ENCODE measurements around the gene ATL3.

DNA sequence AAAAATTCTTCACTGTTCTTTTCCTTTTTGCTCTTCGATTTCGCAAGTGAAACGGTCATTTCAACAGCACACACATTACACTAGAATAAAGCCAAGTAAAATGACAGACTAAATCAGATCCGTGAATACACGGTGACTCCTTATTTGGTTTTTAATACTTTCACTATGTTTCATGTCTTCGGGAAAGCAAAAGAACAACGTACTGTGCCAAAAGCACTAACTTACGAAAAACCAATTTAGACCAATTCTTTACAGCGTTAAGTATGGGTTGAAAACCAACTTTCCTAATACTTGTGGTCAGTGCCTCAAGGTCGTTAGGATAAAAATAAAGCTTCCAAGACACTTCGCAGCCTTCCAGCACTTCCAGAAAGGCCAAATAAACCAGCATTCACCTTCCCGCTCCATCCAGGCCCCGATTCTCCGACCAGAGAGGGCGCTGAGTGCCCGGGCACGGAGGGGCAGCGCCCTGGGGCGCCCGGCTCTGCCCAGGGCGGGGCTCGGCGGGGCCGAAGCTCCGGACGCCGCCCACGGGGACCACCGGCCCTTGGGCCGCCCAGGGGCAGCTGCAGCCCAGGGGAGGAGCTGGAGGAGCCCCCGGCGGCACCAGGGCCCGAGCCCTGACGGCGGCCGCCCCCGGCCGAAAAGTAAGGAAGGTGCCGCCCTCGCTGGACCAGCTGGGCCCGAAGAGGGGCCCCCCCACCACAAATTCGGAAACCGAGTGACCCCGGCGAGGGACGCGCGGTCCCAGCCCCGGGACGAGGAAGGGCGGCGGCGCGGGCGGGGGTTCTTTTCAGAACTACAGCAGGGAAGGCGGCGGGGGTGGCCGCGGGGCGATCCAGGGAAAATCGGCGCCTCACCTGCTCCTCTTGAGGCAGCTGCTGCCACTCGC is 499 bp downstream of the ATL3 start:
- TF ChIP-seq, protein P1, sequence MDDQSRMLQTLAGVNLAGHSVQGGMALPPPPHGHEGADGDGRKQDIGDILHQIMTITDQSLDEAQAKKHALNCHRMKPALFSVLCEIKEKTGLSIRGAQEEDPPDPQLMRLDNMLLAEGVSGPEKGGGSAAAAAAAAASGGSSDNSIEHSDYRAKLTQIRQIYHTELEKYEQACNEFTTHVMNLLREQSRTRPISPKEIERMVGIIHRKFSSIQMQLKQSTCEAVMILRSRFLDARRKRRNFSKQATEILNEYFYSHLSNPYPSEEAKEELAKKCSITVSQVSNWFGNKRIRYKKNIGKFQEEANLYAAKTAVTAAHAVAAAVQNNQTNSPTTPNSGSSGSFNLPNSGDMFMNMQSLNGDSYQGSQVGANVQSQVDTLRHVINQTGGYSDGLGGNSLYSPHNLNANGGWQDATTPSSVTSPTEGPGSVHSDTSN (CRISPR knock-in tag; IDR thresholded peaks at IDR 0.05): no peak
- TF ChIP-seq, protein P2, sequence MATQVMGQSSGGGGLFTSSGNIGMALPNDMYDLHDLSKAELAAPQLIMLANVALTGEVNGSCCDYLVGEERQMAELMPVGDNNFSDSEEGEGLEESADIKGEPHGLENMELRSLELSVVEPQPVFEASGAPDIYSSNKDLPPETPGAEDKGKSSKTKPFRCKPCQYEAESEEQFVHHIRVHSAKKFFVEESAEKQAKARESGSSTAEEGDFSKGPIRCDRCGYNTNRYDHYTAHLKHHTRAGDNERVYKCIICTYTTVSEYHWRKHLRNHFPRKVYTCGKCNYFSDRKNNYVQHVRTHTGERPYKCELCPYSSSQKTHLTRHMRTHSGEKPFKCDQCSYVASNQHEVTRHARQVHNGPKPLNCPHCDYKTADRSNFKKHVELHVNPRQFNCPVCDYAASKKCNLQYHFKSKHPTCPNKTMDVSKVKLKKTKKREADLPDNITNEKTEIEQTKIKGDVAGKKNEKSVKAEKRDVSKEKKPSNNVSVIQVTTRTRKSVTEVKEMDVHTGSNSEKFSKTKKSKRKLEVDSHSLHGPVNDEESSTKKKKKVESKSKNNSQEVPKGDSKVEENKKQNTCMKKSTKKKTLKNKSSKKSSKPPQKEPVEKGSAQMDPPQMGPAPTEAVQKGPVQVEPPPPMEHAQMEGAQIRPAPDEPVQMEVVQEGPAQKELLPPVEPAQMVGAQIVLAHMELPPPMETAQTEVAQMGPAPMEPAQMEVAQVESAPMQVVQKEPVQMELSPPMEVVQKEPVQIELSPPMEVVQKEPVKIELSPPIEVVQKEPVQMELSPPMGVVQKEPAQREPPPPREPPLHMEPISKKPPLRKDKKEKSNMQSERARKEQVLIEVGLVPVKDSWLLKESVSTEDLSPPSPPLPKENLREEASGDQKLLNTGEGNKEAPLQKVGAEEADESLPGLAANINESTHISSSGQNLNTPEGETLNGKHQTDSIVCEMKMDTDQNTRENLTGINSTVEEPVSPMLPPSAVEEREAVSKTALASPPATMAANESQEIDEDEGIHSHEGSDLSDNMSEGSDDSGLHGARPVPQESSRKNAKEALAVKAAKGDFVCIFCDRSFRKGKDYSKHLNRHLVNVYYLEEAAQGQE (tag by site-specific recombination; IDR thresholded peaks at IDR 0.05): no peak
- TF ChIP-seq ZNF184 (tag by site-specific recombination; IDR thresholded peaks at IDR 0.05) (no peak), ZNF48 (tag by site-specific recombination; IDR thresholded peaks at IDR 0.05) (no peak), FEZF1 (tag by site-specific recombination; IDR thresholded peaks at IDR 0.05) (no peak)
- TF ChIP-seq, protein P3, sequence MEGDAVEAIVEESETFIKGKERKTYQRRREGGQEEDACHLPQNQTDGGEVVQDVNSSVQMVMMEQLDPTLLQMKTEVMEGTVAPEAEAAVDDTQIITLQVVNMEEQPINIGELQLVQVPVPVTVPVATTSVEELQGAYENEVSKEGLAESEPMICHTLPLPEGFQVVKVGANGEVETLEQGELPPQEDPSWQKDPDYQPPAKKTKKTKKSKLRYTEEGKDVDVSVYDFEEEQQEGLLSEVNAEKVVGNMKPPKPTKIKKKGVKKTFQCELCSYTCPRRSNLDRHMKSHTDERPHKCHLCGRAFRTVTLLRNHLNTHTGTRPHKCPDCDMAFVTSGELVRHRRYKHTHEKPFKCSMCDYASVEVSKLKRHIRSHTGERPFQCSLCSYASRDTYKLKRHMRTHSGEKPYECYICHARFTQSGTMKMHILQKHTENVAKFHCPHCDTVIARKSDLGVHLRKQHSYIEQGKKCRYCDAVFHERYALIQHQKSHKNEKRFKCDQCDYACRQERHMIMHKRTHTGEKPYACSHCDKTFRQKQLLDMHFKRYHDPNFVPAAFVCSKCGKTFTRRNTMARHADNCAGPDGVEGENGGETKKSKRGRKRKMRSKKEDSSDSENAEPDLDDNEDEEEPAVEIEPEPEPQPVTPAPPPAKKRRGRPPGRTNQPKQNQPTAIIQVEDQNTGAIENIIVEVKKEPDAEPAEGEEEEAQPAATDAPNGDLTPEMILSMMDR (tag by site-specific recombination; IDR thresholded peaks at IDR 0.05): no peak
